AG04450 (cell line): ENCODE measurements around the gene TOP3B. TPM values are rescaled to one million over a fixed set of nuclear protein-coding genes. Genes with fewer than 3 reads are reported as not detected.

ENCODE experiments used
- CTCF ChIA-PET: fragments of 300-600, 350-600 bp; formaldehyde crosslinking; extraction: SDS; loops from one replicate; lab custom pipeline; 2022; ENCODE audit warnings: antibody characterized with exemption, inconsistent platforms; lab: Charles Lee
- POLR2A ChIA-PET: fragments of 350-600 bp; formaldehyde crosslinking; extraction: SDS; loops from one replicate; lab custom pipeline; 2021; ENCODE audit warnings: antibody characterized with exemption, inconsistent platforms; lab: Yijun Ruan, JAX
- DNase-seq: peaks from one replicate; pipeline ENCODE4 v3.0.0-alpha.2; 2011; ENCODE audit warnings: low read depth, low spot score
- H3K27ac ChIP-seq: one replicate; pipeline ENCODE4 v1.5.1; 2012; ENCODE audit warnings: low read depth, low read length, control low read depth
- H3K27me3 ChIP-seq: one replicate; pipeline ENCODE4 v1.6.0; 2012; ENCODE audit warnings: low read length; ENCODE audit not compliant: control insufficient read depth, insufficient read depth
- H3K4me3 ChIP-seq: 2 replicates; pipeline ENCODE4 v1.5.1; 2011; ENCODE audit warnings: mild to moderate bottlenecking, low read depth, low read length, control low read depth
- H3K9me3 ChIP-seq: 2 replicates; pipeline ENCODE4 v1.5.1; 2012; ENCODE audit warnings: low read length; ENCODE audit not compliant: control insufficient read depth, insufficient read depth
- polyA plus RNA-seq: library from polyadenylated mRNA; depleted of rRNA; stranded (reverse); fragments of >200 nt; gene quantifications from 2 replicates; pipeline ENCODE4 v1.2.3, GENCODE V29; 2011
- TF ChIP-seq, protein P1 (sequence below): IDR thresholded peaks from 2 replicates; pipeline ENCODE4 v1.5.1; 2011; ENCODE audit warnings: low read depth, low read length, control low read depth, inconsistent platforms

The TOP3B gene
- polyA plus RNA-seq, 1 experiment = 10.3 TPM

DNA sequence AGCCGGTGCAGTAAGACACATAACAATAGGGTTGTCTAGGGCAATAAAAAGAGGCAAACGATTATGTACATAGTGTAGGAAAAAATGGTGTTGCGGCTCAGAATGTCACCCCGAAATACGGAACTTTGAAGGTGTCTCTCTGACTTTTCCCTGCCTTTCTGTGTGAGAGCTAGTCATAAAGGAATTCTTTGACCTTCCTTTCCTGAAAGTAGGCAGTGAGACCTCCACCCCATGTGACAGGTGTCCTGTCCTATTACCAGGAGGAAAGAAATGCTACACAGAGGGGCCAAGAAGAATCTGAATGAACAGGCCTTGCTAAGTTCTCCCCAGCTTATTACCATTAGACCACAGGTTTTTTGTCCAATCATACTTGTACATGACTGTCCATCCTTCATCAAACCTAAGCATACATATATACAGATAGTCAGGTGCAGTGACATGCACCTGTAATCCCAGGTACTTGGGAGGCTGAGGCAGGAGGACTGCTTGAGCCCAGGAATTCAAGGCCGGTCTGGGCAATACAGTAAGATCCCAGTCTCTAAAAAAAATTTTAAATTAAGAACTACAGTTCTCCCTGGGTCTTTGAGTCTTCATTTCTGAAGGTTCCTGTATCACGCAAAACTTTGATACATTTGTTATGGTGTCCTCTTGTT lies 16.1 kb upstream of the TOP3B start:
- Histone ChIP-seq H3K4me3 (no peak overlapping the region), H3K9me3 (no peaks in the 10 kb centered on the region), H3K27ac (no peak overlapping the region), H3K27me3 (peaks cover 26% of the 10 kb centered on the region)
- TF ChIP-seq, protein P1, sequence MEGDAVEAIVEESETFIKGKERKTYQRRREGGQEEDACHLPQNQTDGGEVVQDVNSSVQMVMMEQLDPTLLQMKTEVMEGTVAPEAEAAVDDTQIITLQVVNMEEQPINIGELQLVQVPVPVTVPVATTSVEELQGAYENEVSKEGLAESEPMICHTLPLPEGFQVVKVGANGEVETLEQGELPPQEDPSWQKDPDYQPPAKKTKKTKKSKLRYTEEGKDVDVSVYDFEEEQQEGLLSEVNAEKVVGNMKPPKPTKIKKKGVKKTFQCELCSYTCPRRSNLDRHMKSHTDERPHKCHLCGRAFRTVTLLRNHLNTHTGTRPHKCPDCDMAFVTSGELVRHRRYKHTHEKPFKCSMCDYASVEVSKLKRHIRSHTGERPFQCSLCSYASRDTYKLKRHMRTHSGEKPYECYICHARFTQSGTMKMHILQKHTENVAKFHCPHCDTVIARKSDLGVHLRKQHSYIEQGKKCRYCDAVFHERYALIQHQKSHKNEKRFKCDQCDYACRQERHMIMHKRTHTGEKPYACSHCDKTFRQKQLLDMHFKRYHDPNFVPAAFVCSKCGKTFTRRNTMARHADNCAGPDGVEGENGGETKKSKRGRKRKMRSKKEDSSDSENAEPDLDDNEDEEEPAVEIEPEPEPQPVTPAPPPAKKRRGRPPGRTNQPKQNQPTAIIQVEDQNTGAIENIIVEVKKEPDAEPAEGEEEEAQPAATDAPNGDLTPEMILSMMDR = no peak
- DNase-seq = no peak
- POLR2A ChIA-PET = no interaction called here
- CTCF ChIA-PET = interaction anchor here (1.0 to 1.2 kb wide), 2 partner anchors 27 to 62 kb away, joined by 3 read pairs; no protein-coding TSS in a partner anchor

DNA sequence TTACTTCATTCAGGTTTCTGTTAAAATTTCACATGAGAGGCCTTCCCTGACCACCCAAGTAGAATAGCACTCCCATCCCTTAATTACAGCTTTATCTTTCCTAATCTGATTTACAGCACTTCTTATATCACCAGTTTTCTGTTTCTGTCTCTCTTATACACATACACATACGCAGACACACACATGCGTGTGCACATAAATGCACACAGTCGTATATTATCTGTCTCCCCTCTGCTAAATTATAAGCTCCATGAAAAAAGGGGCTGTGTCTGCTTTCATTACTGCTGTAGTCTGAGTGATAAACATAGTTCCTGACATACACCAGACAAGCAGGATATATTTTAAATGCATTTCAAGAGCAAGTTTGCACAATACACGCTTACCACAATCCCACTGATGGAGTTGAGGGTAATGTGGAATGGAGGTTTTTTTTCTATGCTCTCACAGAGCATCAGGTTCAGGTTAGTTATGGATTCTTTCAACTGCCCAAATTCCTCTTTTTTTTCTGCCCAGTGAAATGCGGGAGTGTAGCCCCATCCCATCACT lies 13.7 kb upstream of the TOP3B start:
- H3K27me3 ChIP-seq = peaks cover 36% of the 10 kb centered on the region
- POLR2A ChIA-PET = no interaction called here
- CTCF ChIA-PET = interaction anchor here (0.6 kb wide), 1 partner anchor 10 kb away, joined by 8 read pairs; no protein-coding TSS in a partner anchor
- H3K27ac ChIP-seq = no peak overlapping the region
- no peak for DNase-seq
- H3K4me3 ChIP-seq = no peak overlapping the region
- H3K9me3 ChIP-seq = no peaks in the 10 kb centered on the region
- TF ChIP-seq, protein P1 = no peak

DNA sequence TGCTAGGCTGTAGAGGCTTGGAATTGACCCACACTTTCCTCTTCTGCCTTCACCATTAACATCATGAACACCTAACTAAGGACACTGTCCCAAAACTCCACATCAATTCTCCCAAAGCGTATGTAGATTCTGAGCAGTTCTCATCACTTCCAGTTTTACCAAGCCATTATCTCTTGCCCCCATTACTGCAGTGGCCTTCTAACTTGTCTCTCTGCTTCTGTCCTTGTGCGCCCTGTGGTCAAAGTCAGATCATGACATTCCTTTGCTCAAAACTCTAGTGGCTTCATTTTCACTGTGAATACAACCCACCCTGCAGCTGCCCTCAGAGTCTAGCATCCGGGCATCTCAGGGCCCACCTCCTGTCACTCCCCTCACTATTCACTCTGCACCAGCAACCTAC lies 13.1 kb upstream of the TOP3B start:
- ChIA-PET CTCF (interaction anchor here (0.6 kb wide), 1 partner anchor 10 kb away, joined by 8 read pairs; no protein-coding TSS in a partner anchor), POLR2A (no interaction called here)
- no peaks in the 10 kb centered on the region for H3K9me3 ChIP-seq
- TF ChIP-seq, protein P1 = no peak
- H3K27ac ChIP-seq = no peak overlapping the region
- H3K27me3 ChIP-seq = peaks cover 33% of the 10 kb centered on the region
- DNase-seq = no peak
- H3K4me3 ChIP-seq = no peak overlapping the region

DNA sequence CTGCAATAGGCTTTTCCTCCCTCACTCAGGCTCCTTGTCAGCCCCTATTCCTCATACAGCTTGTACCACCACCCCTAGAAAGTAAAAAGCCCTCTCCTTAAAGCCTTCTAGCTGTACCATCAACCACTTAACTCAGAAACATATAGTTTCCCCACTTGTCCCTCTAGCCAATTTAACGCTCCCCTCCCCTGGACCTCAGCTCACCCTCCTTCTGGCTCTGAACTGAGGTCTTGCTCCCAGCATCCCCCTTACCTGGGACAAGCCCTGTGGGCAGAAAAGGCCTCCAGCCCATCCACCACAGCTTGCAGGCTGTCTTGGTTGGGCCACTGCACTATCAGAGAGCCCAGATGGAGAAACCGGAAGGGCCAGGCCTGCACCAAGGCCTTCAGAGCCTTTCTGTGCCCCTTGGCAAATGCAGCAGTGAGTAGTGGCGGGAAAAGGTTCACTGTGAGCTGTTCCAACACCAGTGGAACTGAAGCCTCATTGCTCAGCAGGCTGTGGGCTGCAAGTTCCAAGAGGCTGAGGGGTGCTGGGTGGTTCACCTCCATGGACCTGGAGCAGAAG lies 12.4 kb upstream of the TOP3B start:
- Histone ChIP-seq H3K9me3 (no peaks in the 10 kb centered on the region), H3K27ac (no peak overlapping the region), H3K27me3 (peaks cover 36% of the 10 kb centered on the region), H3K4me3 (no peak overlapping the region)
- CTCF ChIA-PET = no interaction called here
- POLR2A ChIA-PET = no interaction called here
- DNase-seq = no peak
- TF ChIP-seq, protein P1 = no peak
